DMS153 (cell line): ENCODE results near the gene SRC.
"Not testable (repeated sequence)": the region's sequence is repeated elsewhere in the genome, so short reads cannot be mapped to it uniquely, and the experiment has no call there.

Experiments used
- DNase-seq: peaks from one replicate; lab custom pipeline; 2025; lab: John Stamatoyannopoulos, UW

Gene SRC

DNA sequence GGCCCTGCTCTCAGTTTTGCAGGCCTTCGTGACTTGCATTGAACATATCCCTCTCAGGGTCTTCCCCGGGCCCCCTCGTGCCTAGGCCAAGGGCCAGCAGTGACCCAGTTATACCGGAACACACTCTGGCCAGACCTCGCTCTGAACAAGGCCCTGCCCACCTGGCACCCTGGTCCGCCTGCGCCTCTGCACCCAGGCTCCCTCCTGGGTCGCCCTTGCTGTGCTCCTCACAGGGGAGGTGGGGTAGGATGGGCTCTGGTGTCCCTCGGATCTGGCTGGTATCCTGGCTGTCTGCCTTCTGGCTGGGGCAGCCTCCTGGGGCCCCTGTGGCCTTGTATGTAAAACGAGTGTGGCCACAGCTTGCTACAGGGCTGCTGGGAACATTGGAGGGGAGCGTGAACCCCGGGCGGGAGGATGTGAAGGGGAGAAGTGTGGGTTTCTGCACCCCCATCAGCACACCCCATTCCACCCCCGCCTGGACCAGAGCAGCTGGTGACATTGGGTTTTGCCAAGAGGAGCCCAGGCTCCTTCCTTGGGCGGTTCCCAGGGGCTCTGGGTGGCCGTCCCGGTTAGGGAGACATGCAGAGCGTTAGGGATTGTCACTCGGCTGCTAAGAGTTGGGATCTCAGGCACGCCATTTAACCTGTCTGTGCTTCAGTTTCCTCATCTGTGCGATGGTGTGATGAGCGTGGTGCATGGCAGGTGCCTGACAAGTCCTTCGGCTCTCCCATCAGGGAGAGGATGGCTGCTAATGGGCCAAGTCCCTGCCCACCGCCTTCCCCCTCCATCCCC, 17.5 kb downstream of the SRC start:
- DNase-seq: no peak

DNA sequence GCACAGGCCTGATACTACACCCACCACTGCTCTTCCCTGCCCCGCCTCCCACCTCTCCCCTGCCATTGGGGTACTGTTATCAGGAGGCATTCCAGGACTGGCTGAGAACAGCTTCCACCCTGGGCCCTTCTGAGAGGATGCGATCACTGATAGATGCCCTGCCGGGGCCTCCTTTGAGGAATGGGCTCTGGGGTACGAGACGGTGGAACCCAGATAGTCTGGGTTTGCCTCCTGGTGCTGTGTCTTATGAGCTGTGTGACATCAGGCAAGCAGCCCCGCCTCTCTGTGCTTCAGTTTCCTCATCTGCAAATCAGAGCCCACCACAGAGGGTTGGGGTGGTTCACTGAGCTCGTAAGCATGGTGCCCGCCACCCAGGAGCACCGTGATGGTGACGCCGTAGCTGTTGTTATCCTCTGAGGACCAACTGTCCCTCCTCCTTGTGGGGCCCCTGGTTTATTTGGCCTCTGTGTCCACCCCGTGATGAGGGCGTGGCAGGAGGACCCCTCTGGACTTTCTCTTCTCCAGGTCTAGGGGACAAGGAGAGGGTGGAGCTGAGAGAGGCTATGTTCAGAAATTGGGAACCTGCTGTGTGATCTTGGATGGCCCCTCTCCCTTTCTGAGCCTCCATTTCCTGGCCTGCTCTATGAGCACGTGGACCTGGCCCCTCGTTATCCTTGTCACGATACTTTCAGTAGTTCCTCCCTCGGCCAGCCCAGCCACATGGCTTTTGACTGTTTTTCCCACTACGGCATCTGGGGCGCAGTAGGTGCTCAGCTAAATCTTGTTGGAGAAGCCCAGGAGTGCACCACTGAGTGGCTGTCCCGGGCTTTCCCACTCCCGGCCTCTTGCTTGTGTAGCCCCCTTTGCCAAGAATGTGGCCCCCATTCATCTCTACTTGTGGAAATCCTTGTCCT, 18.3 kb downstream of the SRC start:
- no peak for DNase-seq

DNA sequence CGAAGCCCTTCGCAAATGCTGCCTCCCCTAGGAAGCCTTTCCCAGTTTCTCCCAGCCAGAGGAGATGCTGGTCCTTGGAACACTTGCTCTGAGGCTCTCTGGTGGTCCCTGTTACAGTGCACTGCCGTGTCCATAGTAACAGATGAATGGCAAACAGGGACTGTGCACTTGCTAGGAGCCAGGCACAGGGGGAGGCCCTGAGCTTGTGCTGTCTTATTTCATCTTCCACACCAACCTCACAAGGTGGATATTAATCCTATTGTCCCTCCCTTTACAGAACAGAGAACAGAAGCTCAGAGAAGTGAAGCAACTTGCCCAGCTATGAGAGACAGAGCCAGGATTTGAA, 19.0 kb downstream of the SRC start:
- no peak for DNase-seq

DNA sequence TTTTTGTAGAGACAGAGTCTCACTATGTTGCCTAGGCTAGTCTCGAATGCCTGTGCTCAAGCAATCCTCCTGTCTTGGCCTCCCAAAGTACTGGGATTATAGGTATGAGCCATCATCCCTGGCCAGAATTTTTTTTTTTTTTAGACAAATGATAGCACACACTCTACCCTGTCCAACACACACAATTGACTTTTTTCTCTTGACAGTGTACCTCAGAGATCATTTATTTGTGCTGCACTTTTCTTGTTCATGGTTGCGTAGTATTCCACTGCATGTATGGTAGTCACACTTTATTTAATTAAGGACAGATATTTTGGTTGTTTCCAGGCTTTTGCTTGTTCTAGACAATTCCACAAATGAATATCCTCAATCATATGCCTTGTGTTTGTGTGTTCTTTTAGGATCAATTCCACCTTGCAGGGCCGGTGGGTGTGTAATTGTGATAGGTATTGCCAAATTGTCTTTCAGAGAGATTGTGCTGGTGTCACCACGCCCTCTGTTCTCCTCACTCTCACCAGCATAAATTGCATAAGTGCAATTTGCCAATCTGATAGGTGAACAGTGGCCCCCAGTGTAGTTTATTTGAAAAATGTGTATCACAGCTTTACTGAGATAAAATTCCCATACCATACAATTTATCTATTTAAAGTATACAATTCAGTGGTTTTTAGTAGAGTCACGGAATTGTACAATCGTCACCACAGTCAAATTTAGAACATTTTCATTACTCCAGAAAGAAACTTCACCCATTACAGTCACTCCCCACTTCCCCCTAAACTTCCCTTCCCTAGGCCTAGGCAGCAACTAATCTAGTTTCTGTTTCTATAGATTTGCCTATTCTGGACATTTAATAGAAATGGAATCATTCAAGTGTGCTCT, 20.1 kb downstream of the SRC start:
- no peak for DNase-seq

DNA sequence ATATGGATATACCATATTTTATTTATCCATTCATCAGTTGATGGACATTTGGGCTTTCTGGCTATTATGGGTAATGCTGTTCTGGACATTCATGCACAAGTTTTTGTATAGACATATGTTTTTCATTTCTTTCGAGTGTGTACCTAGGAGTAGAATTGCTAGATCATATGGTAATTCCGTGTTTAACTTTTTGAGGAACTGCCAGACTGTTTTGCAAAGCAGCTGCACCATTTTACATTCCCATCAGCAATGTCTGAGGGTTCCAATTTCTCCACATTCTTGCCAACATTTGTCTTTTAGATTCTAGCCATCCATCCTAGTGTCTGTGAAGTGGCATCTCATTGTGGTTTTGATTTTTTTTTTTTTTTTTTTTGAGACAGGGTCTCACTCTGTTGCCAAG, 20.8 kb downstream of the SRC start:
- no peak for DNase-seq

DNA sequence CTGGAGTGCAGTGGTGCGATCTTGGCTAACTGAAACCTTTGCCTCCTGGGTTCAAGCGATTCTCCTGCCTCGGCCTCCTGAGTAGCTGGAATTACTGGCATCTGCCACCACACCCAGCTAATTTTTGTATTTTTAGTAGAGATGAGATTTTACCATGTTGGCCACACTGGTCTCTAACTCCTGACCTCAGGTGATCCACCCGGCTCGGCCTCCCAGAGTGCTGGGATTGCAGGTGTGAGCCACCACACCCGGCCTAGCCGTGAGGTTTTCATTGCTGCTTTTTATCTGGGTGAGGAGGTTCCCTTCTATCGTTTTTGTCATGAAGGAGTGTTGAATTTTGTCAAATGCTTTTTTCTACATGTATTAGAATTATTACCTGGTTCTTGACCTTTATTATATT, 23.9 kb downstream of the SRC start:
- no peak for DNase-seq

DNA sequence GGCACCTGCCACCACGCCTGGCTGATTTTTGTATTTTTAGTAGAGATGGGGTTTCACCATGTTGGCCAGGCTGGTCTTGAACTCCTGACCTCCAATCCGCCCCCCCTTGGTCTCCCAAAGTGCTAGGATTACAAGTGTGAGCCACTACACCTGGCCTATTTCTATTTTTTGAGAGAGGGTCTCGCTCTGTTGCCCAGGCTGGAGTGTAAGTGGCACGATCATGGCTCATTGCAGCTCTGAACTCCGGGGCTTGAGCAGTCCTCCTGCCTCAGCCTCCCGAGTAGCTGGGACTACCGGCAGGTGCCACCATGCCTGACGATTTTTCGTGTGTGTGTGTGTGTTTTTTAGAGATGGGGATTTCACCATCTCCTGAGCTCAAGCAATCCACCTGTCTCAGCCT, 25.9 kb downstream of the SRC start:
- DNase-seq: not testable (repeated sequence)

DNA sequence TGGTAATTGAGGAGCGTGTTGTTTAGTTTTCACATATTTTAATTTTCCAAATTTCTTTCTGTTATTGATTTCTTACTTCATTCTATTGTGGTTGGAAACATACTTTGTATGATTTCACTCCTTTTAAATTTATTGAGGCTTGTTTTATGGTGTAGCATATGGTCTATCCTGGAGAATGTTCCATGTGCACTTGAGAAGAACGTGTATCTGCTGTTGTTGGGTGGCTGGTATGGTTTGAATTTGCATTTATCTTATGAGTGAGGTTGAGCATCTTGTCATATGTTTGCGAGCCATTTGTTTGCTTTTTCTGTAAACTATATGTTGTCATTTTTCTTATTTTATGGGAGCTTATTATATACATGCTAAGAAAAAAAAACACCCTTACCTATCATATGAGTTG, 26.5 kb downstream of the SRC start:
- DNase-seq: no peak

DNA sequence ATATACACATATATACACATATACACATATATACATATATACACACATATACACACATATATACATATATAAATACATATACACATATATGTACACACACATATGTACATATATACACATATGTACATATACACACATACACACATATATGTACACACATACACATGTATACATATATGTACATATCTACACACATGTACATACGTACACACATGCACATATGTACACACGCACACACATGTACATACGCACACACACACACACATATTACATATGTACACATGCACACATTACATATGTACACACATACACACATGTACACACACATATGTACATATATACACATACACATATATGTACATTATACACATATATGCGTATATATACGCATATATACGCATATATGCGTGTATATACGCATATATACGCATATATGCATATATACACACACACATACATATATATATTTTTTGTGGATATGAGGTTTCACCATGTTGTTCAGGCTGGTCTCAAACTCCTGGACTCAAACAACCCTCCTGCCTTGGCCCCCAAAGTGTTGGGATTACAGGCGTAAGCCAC, 27.2 kb downstream of the SRC start:
- DNase-seq: no peak

DNA sequence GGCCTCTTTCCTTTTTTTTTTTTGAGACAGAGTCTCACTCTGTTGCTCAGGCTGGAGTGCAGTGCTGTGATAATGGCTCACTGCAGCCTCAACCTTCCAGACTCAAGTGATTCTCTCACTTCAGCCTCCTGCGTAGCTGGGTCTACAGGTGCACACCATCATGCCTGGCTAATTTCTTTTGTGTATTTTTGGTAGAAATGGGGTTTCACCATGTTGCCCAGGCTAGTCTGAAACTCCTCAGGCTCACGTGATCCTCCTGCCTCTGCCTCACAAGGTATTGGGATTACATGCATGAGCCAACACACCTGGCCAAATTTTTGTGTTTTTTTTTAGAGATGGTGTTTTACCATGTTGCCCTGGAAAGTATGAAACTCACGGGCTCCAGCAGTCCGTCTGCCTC, 29.3 kb downstream of the SRC start:
- no peak for DNase-seq

DNA sequence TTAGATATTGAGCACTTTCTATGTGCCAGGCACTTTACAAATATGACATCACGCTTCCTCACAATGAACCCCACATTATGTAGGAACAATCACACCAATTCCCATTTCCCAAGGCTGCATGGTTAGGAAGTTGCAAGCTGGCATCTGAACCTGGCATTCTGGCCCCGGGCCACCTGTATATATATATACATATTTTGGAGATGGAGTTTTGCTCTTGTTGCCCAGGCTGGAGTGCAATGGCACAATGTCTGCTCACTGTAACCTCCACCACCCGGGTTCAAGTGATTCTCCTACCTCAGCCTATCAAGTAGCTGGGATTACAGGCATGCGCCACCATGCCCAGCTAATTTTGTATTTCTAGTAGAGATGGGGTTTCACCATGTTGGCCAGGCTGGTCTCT, 30.4 kb downstream of the SRC start:
- no peak for DNase-seq

DNA sequence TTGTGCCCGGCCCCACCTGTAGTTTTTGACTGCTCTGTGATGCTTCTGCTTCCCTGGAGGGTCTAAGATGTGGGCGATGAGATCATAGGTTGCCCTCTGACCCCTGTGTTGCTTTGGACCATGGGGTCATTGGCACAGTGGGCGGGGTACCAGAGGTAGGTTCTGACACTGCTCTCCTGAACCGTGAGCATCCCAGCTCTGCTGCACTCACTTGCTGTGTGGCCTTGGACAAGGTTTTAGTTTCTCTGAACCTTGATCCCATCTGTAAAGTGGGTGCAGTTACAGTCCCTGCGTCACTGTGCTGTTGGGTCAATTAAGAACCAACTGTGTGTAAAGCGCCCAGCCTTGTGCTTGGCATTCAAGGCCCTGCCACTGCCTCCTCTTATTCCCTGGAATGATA, 30.9 kb downstream of the SRC start:
- no peak for DNase-seq

DNA sequence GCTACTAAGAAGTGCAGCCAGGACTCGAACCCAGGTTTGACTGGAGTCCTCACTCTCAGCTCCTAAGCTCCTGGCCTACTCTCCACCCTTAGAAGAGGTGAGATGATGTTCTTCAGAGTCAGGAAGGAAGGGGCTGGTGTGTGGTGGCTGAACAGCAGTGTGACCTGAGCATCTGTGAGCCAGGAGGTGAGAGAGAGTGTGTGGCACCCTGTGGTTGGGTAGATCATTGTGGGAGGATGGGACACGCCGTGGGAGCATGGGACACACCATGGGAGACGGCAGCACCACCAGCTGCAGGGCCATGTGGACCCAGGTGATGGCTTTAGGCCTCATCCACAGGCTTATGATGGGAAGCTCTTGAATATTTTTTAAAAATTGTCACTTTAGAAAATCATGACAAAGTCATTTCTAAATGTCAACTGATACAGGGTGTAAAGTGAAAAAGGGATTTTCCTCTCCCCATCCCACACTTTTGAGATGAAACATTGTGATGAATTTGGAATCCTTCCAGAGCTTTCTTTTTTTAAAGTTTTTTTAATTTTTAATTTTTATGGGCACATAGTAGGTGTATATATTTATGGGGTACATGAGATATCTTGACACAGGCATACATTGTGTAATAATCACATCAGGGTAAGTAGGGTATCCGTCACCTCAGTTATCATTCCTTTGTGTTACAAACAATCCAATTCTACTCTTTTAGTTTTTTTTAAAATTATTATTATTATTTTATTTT, 31.6 kb downstream of the SRC start:
- DNase-seq: no peak

DNA sequence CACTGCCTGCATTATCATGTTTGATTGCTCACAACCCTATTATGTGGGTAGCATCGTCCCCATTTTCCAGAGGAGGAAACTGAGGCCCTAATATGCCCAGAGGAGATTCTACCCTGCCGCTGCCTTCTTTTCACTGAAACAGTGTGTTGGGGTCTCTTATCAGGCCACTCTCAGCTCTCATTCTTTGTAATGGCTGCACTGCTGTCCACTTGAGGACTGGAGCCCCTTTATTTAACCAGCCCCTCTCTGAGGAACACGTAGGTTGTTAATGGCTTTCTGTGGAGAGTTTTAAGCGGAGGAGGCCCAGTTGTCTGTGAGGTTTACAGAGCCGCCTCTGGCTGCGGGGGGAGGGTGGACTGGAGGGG, 32.5 kb downstream of the SRC start:
- DNase-seq: no peak

DNA sequence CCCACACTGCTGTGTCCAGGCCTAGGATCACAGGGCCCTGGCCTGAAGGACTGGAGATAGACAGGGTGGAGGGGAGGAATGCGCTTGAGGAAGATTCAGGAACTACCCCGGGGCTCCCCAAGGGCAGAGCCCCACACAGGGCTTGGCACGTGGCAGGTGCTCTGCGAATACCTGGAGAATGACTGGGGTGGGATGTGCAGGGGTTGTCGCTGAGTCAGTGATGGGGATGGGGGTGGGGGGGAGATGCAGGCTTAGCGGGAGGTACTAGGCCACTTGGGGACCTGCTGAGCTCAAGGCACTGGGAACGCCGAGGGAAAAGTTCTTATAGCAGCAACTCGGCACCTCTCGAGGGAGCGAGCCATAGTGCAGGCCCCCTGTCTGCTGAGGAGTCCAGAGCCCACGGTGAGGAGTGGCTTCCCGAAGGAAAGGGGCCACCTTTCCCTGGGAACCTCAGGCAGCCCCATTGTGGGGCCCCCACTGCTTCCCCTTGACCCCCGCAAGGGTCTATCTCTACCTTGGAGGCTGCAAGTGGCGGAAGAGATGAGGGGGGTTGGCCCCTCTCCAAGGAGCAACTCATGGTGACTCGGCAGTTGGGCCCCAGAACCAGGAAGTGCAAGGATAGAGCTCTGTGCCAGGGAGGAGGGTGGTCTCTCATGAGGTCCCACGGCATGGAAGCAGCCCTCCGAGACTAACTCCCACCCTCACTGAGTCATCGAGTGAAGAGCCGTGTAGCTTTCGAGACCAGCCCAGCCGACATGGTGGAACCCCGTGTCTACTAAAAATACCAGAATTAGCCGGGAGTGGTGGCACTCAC, 33.1 kb downstream of the SRC start:
- DNase-seq: no peak

DNA sequence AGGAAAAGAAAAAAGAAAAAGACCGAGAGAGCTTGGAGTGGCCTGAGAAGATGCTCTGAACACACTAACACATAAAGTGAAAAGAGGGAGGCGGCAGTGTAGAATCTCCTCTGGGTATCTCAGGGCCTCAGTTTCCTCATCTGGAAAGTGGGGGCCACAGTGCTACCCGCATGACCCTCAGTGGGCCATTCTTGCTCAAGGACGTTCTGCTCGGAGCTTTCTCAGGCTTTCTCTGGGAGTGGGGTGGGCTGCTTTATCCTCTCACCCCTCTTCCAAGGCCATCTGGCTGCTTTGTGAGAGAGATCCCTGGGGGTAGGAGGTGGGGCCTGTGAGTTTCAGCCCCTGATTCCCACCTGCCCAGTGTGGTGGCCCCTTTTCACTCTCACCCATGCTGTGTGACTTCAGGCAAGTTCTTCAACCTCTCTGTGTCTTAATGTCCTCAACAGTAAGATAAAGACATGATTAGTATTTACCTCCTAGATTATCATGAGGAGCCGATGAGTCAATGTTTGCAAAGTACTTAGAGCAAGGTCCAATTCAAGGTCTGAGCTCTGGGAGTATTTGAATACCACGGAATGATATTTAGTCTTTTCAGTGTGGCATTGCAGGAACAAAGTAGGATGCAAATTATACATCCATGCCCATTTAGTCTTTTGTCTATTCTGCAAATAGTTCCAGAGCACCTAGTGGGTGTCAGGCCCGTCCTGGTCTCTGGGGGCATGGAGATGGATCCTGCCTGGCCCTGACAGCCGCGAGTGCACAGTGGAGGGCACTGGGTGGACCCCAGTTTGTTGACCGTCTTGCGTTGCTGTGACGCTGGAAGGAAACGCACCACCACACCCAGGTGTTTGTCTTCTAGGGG, 34.3 kb downstream of the SRC start:
- DNase-seq: peak; percentile 45

DNA sequence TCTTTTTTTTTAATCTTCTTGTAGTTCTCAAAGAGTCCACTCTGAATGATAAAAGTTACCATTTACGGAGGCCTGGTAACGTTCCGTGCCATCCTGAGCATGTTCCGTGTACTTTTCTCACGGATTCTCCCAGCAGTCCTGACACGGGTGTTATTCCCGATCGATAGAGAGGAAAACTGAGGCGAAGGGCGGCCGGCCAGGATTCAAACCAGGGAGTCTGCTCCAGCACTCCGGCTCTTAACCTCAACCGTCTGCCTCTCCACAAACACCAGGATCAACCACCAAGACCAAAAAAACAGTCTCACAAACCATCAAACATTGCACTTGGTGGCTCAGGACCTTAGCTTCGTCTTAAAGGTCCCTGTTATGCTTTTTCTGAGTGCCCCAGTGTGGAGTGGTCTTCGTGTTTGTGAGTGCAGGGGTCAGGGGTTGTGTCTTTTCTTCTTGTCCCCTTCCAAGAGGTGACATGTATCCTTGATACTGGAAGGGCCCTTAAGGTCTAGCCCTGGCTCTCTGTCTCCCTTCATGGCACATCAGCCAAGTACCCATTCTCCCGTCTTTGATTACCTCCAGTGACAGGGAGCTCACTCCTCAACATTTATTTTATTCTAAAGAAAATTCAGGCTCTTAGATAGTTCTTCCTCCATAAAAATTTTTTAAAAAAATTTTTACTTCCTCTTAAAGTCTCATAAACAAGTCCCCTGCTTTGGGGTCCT, 35.1 kb downstream of the SRC start:
- no peak for DNase-seq

DNA sequence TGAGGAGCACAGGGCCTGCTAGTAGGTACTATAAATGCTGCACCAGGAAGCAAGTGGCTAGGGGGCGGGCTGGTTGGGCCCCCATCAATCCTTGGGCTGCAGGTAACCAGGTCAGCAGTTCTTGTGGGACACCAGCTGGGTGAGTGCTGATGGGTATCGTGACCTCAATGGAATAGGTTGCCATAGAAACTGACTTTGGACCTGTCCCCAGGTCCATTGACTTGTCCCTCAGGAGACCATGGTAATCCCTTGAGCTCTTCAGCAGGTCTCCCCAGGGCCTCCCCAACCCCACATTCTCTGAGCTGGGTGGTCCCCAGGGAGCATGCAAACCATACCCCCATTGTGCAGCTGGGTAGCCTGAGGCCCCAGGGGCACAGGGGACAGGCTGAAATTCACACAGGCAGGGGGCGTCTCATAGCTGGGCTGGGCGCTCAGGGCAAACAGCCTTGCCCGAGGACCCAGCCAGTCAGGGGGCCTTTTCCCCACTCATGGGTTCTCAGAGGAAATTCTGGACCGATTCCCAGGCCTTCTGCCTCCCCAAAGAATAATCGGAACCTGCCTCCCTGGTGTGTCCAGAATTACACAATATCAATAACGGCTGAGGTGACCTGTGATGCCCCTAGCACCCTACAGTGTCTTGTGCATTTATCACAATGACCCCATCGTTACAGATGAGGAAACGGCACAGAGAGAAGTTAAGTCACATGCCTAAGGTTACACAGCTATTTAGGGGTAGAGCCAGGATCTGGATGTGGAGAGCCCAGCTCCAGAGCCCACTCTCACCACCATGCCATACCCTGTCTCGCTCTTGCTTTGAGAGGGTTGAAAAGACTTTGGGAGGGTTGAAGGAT, 35.9 kb downstream of the SRC start:
- DNase-seq: no peak
